Measurements from ENCODE around the gene TRABD2B. TPM values are rescaled to one million over a fixed set of nuclear protein-coding genes. Genes with fewer than 3 reads are reported as not detected.
A peak's percentile ranks its signal among the peaks of the same experiment; 100 is the strongest.

Gene TRABD2B
- total and polyA plus RNA-seq, 2 of the 13 experiments (the other 11 are each of a cell fraction or from before 2014, with no cell fraction given) = 0.04 TPM; not detected in 1

DNA sequence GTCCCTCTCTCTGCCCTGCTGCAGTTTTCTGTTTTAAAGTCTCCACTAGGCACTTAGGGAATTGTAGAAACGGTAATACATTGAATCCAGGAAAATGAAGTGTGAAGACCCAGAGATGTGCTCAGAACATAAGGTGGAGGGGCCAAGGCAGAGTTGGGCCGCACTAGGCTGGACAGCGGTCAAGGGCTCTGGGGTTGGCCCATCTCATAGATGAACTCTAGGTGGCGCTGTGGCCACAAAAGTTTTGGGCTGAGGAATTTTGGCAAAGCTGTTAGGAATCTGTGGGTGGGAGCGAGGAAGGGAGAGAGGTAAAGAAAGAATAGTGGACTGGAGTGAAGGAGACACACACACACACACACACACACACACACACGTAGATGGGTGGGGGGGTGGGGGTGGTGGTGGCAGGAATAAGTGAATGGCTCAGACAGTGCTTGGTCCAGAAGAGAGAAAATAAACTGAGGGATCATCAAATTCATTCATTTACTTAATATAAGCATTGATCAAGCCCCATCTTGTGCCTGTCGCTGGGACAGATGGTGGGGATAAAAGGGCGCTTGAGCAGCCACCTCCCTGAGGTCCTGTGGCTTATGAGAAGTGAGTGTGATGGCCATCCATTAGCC is 258.5 kb downstream of the TRABD2B start (continued):
- TF ChIP-seq, protein P1, sequence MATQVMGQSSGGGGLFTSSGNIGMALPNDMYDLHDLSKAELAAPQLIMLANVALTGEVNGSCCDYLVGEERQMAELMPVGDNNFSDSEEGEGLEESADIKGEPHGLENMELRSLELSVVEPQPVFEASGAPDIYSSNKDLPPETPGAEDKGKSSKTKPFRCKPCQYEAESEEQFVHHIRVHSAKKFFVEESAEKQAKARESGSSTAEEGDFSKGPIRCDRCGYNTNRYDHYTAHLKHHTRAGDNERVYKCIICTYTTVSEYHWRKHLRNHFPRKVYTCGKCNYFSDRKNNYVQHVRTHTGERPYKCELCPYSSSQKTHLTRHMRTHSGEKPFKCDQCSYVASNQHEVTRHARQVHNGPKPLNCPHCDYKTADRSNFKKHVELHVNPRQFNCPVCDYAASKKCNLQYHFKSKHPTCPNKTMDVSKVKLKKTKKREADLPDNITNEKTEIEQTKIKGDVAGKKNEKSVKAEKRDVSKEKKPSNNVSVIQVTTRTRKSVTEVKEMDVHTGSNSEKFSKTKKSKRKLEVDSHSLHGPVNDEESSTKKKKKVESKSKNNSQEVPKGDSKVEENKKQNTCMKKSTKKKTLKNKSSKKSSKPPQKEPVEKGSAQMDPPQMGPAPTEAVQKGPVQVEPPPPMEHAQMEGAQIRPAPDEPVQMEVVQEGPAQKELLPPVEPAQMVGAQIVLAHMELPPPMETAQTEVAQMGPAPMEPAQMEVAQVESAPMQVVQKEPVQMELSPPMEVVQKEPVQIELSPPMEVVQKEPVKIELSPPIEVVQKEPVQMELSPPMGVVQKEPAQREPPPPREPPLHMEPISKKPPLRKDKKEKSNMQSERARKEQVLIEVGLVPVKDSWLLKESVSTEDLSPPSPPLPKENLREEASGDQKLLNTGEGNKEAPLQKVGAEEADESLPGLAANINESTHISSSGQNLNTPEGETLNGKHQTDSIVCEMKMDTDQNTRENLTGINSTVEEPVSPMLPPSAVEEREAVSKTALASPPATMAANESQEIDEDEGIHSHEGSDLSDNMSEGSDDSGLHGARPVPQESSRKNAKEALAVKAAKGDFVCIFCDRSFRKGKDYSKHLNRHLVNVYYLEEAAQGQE (IDR thresholded peaks at IDR 0.05; ENCODE audit: borderline replicate concordance in 1 of 2, low read depth in 1 of 2, low read length in 2 of 2) = peak; percentile 31 to 86
- TF ChIP-seq, protein P2, sequence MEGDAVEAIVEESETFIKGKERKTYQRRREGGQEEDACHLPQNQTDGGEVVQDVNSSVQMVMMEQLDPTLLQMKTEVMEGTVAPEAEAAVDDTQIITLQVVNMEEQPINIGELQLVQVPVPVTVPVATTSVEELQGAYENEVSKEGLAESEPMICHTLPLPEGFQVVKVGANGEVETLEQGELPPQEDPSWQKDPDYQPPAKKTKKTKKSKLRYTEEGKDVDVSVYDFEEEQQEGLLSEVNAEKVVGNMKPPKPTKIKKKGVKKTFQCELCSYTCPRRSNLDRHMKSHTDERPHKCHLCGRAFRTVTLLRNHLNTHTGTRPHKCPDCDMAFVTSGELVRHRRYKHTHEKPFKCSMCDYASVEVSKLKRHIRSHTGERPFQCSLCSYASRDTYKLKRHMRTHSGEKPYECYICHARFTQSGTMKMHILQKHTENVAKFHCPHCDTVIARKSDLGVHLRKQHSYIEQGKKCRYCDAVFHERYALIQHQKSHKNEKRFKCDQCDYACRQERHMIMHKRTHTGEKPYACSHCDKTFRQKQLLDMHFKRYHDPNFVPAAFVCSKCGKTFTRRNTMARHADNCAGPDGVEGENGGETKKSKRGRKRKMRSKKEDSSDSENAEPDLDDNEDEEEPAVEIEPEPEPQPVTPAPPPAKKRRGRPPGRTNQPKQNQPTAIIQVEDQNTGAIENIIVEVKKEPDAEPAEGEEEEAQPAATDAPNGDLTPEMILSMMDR (CRISPR knock-in tag; IDR thresholded peaks at IDR 0.05) = peak; percentile 89
- TF ChIP-seq ZNF331 (CRISPR knock-in tag; IDR thresholded peaks at IDR 0.05) (no peak), MIER2 (CRISPR knock-in tag; IDR thresholded peaks at IDR 0.05) (peak; percentile 85), ZNF510 (CRISPR knock-in tag; IDR thresholded peaks at IDR 0.05; ENCODE audit: low read depth) (no peak), MAFK (conservative IDR thresholded peaks at IDR 0.05 in 1 of 2, IDR thresholded peaks at IDR 0.05 in 1 of 2; ENCODE audit: low read length in 2 of 2) (no peak), ZSCAN29 (CRISPR knock-in tag; conservative IDR thresholded peaks at IDR 0.05) (no peak), NFE2 (CRISPR knock-in tag; IDR thresholded peaks at IDR 0.05) (no peak), CBX1 (IDR thresholded peaks at IDR 0.05; ENCODE audit: low read depth) (no peak), RAD21 (CRISPR knock-in tag; IDR thresholded peaks at IDR 0.05) (peak; percentile 56), ARNT (IDR thresholded peaks at IDR 0.05) (no peak), GATA4 (IDR thresholded peaks at IDR 0.05; ENCODE audit: borderline replicate concordance, low read depth) (no peak), ZNF557 (CRISPR knock-in tag; IDR thresholded peaks at IDR 0.05) (0 out of 2 replicates have a peak, but pooled peaks have one; percentile 53)
- TF ChIP-seq, protein P3, sequence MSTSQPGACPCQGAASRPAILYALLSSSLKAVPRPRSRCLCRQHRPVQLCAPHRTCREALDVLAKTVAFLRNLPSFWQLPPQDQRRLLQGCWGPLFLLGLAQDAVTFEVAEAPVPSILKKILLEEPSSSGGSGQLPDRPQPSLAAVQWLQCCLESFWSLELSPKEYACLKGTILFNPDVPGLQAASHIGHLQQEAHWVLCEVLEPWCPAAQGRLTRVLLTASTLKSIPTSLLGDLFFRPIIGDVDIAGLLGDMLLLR (CRISPR knock-in tag; IDR thresholded peaks at IDR 0.05) = no peak
- TF ChIP-seq, protein P4, sequence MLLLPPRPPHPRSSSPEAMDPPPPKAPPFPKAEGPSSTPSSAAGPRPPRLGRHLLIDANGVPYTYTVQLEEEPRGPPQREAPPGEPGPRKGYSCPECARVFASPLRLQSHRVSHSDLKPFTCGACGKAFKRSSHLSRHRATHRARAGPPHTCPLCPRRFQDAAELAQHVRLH (CRISPR knock-in tag; IDR thresholded peaks at IDR 0.05; ENCODE audit: borderline replicate concordance, low read depth) = 0 out of 2 replicates have a peak, but pooled peaks have one; percentile 29
- TF ChIP-seq, protein P5, sequence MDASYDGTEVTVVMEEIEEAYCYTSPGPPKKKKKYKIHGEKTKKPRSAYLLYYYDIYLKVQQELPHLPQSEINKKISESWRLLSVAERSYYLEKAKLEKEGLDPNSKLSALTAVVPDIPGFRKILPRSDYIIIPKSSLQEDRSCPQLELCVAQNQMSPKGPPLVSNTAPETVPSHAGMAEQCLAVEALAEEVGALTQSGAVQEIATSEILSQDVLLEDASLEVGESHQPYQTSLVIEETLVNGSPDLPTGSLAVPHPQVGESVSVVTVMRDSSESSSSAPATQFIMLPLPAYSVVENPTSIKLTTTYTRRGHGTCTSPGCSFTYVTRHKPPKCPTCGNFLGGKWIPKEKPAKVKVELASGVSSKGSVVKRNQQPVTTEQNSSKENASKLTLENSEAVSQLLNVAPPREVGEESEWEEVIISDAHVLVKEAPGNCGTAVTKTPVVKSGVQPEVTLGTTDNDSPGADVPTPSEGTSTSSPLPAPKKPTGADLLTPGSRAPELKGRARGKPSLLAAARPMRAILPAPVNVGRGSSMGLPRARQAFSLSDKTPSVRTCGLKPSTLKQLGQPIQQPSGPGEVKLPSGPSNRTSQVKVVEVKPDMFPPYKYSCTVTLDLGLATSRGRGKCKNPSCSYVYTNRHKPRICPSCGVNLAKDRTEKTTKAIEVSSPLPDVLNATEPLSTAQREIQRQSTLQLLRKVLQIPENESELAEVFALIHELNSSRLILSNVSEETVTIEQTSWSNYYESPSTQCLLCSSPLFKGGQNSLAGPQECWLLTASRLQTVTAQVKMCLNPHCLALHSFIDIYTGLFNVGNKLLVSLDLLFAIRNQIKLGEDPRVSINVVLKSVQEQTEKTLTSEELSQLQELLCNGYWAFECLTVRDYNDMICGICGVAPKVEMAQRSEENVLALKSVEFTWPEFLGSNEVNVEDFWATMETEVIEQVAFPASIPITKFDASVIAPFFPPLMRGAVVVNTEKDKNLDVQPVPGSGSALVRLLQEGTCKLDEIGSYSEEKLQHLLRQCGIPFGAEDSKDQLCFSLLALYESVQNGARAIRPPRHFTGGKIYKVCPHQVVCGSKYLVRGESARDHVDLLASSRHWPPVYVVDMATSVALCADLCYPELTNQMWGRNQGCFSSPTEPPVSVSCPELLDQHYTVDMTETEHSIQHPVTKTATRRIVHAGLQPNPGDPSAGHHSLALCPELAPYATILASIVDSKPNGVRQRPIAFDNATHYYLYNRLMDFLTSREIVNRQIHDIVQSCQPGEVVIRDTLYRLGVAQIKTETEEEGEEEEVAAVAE (CRISPR knock-in tag; IDR thresholded peaks at IDR 0.05; ENCODE audit: borderline replicate concordance) = no peak
- TF ChIP-seq, protein P6, sequence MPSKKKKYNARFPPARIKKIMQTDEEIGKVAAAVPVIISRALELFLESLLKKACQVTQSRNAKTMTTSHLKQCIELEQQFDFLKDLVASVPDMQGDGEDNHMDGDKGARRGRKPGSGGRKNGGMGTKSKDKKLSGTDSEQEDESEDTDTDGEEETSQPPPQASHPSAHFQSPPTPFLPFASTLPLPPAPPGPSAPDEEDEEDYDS (CRISPR knock-in tag; IDR thresholded peaks at IDR 0.05) = no peak
